Renal cortical epithelial cell (primary cell): Measurements from ENCODE around the gene IYD. TPM values are rescaled to one million over a fixed set of nuclear protein-coding genes. Genes with fewer than 3 reads are reported as not detected.
A peak's percentile ranks its signal among the peaks of the same experiment; 100 is the strongest.
"Not testable (repeated sequence)": the region's sequence is repeated elsewhere in the genome, so short reads cannot be mapped to it uniquely, and the experiment has no call there.

ENCODE experiments used
- DNase-seq: peaks from one replicate; pipeline ENCODE4 v3.0.0-alpha.2; 2011; ENCODE audit warnings: low read depth
- total RNA-seq: library from RNA; depleted of rRNA; stranded (reverse); fragments of >200 nt; gene quantifications from 2 replicates; pipeline ENCODE4 v1.2.3, GENCODE V29; 2014

IYD gene
- total RNA-seq, 1 donor from 2014 or later: 0.30 TPM

DNA sequence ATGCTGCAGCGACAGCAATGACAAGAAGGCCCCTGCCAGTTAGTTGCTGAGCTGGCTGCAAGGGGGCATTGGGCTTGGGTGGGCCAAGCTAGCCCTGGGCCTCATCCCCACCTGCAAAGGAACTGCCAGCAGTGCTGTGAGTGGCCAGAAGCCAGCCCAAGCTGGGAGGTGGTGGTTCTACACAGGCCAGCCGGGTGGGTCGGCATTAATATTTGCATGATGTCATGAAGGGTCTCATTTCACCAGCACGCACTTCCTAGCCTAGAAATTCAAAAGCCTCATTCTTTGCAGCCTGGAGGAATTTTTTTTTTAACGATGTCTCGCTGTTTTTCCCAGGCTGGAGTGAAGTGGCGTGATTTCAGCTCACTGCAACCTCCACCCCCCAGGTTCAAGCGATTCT lies 62.0 kb downstream of the IYD start:
- no peak for DNase-seq

- no peak for DNase-seq
Observed at GRCh38 chr6:150435360-150435759, 66.5 kb downstream of the IYD start.

DNA sequence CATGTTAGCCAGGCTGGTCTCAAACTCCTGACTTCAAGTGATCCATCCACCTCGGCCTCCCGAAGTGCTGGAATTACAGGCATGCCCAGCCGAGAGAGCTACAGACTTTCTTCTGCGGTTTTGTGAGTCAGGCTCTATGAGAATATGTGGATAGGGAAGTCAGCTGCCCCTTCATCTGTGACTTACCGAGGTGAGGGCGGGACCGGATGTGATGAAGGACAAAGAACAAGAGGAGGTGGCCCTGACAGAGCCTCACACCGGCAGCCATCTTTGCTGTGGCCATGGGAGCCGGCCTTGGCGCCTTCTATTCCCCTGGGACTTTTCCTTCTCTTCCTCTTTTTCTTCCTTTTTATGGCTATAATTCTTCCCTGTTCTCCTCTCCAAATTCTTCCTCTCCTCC lies 67.0 kb downstream of the IYD start:
- DNase-seq: peak; percentile 23

DNA sequence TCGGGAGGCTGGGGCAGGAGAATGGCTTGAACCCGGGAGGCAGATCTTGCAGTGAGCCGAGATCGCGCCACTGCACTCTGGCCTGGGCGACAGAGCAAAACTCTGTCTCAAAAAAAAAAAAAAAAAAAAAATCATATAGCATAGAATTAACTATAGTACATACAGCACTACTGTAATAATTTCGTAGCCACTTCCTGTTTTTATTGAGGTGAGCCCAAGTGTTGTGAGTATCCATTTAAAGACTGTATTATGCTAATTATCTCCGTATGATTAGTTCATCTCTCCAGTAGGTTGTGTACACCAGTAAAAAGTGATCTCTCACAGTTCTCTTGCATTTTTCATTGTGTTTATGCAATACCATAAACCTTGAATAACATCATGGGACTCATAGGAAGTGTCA lies 70.6 kb downstream of the IYD start:
- no peak for DNase-seq

DNA sequence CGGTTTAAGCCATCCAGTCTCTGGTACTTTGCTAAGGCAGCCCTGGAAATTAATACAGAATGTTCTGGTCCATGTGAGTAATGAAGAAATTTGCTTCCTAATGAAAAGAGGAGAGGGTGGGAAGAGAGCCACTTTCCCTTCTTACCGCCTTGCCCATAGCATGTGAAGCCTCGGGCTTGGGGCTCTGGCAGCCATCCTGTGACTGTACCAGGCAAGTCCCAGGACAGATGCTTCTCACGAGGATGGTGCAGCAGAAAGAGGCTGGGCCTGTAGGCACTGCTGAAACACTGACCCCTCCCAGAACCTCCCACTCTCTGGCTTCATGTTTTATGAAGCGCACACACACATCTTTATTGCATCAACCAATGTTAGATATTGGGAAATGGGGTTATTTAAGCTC lies 74.8 kb downstream of the IYD start:
- no peak for DNase-seq

GRCh38 chr6:150444308-150444707 lies 75.5 kb downstream of the IYD start:
- DNase-seq: no peak

DNA sequence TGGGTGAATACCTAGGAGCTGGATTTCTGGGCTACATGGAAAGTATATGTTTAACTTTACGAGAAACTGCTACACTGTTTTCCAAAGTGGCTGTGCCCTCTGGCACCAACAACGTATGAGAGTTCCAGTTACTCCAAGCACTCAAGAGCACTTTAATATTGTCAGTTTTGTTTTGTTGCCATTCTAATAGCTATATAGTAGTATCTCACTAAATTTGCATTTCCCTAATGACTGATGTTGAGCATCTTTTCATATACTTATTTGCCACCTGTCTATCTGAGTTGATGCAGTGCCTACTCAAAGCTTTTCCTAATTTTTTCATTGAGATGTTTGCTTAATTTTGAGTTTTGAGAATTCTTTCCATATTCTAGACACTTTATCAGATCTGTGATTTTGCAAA lies 76.7 kb downstream of the IYD start:
- DNase-seq: no peak

DNA sequence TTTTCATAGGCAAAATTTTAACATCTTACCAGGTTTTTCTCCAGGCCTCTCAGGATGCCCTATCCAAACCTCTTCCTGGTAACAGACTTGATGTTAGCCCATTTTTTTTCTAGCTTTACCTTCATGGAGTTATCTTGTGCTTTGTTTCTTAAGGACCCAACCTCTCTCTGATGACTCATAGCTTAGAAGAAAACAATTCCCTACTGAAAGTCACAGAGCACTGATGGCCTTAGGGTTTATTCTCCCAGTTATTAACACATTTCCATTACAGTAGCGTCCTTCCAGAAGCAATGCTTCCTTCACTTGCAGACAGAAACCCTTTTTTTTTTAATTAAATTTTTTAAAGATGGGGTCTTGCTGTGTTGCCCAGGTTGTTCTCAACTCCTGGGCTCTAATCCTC lies 79.4 kb downstream of the IYD start:
- peak; percentile 90 for DNase-seq

DNA sequence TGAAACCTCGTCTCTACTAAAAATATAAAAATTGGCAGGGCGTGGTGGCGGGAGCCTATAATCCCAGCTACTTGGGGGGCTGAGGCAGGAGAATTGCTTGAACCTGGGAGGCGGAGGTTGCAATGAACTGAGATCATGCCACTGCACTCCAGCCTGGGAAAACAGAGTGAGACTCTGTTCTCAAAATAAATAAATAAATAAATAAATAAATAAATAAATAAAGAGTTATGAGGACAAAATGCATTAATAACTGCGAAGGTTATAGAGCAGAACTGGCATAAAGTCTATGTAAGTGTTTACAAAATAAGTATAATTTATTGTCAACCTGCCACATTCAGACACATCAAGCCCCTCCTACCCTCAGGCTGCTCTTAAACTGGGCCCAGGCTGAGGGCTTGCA lies 80.2 kb downstream of the IYD start:
- DNase-seq: not testable (repeated sequence)

GRCh38 chr6:150450918-150451317 lies 82.1 kb downstream of the IYD start:
- no peak for DNase-seq

- DNase-seq: no peak
Observed at GRCh38 chr6:150451807-150452427, 83.1 kb downstream of the IYD start.

DNA sequence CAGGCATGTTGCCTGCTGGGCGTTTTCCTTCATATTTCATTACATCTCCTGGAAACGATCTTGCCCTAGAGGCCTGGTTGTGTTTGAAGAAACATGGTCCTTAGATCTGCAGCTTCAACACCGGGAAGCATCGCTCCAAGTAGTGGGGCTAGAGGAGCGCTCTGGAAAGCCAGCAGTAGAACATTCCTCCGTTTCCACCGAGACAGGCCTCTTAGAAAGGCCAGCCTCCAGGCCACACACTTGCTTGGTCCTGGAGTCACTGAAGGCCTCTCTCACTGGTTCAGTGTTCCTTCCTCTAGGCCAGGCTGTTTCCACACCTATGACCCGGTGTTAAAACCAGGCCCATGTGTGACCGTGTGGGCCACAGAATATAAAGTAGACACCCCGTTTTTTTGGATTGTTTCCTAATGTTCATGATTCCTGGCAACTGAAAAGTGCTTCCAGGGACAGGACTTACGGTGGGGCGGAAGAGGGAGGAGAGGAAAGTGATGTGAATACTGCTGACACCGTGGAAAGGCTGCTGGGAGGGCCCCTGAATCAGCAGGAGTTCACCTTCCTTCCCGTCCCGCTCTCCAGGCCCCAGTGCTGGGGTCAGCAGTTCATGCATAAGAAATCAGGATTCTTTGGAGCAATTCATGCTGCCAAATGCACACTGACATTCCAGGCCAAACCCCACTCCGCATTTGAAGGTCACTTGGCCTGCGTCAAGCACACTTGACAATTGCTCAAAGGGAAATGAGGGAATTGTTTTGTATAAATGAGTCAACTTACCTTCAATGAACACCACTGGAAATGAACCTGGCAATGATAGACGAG lies 83.8 kb downstream of the IYD start:
- DNase-seq: peak; percentile 82

GRCh38 chr6:150453357-150453756 lies 84.5 kb downstream of the IYD start:
- DNase-seq: no peak

Other genes starting within 250 kb of the IYD start
- 17.0 and 25.5 TPM in 2 replicates for gene PPP1R14C, start 226.0 kb upstream of the IYD start, total RNA-seq
- 11.1 and 13.4 TPM in 2 replicates for gene PLEKHG1, start 230.9 kb downstream of the IYD start, total RNA-seq